ENCODE results near the gene PIH1D1. TPM values are rescaled to one million over a fixed set of nuclear protein-coding genes. Genes with fewer than 3 reads are reported as not detected.

Gene PIH1D1
- total and polyA plus RNA-seq, 2 of the 8 experiments (the other 6 are each of a cell fraction or from before 2014, with no cell fraction given): 146 to 195 TPM

GRCh38 chr19:49421039-49421877, 30.4 kb downstream of the PIH1D1 start (continued):
- TF ChIP-seq SIRT6 (IDR thresholded peaks at IDR 0.05; ENCODE audit: low read length) (no peak), CHD1 (IDR thresholded peaks at IDR 0.05; ENCODE audit: low read depth, low read length) (no peak), GTF2F1 (IDR thresholded peaks at IDR 0.05; ENCODE audit: borderline replicate concordance, low read depth, low read length) (no peak), ZNF274 (IDR thresholded peaks at IDR 0.05; ENCODE audit: borderline replicate concordance, extremely low read depth, low read length) (no peak), TCF12 (IDR thresholded peaks at IDR 0.05; ENCODE audit: low read depth, low read length) (no peak), EGR1 (IDR thresholded peaks at IDR 0.05; ENCODE audit: borderline replicate concordance, low read depth, low read length) (no peak), USF2 (IDR thresholded peaks at IDR 0.05; ENCODE audit: low read length) (no peak), TBP (IDR thresholded peaks at IDR 0.05; ENCODE audit: low read depth, low read length) (no peak), POU5F1 (IDR thresholded peaks at IDR 0.05; ENCODE audit: low read depth, low read length) (no peak), E2F6 (IDR thresholded peaks at IDR 0.05) (peak; percentile 99), JUND (IDR thresholded peaks at IDR 0.05; ENCODE audit: low read length) (no peak), KDM4A (IDR thresholded peaks at IDR 0.05; ENCODE audit: low read depth, low read length, severe bottlenecking) (no peak), SP1 (IDR thresholded peaks at IDR 0.05; ENCODE audit: low read depth, low read length) (peak; percentile 65)

Measured in H1 (cell line).